HG03135 (cell line): Measurements from ENCODE around the gene PGC.

Source experiments
- ATAC-seq: cut with Tn5 transposase; IDR thresholded peaks from one replicate; pipeline ENCODE4 v1.9.1; 2021; ENCODE audit warnings: mild to moderate bottlenecking, moderate library complexity; ENCODE audit not compliant: unreplicated experiment

PGC gene

DNA sequence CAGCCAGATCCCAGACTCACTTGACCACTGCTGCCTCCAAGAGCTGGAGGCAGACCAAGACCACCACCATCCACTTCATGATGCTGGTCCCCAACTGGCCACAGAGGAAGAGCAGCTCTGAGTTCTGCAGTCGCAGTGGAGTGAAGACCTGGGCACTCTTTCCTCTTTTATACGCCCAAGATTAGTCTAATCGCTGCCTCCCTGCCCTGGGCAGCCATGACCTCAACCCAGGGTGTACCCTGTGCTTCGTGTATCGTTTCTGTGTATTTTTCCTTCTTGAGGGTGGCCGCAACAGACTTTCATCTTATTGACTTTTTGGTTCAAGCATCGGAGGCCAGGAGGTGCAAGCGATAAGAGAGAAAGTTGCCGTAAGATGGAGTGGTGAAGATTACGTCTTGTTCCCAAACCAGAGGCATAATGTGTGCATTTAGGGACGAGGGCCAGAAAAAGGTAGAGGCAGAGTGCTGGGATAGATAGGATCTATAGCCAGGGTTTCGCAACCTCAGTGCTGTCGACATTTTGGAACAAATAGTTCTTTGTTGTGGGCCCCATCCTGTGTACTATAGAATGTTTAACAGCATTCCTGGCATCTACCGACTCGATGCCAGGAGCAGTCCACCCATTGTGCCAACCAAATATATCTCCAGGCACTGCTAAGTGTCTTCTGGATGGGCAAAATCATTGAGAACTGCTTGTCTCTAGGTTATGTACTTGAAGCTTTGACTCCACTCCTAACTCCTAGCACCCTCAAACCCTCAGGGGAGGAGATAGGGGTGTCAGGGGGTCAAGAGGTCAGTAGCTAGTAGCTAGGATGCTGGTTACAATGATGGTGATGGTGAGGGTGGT lies at the start of gene PGC:
Gene PGC, minus strand, starts transcription at position 142 of the 846 bp plus-strand sequence. Its CDS starts 63 bp downstream, at position 79.
- no peak for ATAC-seq

GRCh38 chr6:41796474-41796873 lies 49.3 kb upstream of the PGC start:
- no peak for ATAC-seq

DNA sequence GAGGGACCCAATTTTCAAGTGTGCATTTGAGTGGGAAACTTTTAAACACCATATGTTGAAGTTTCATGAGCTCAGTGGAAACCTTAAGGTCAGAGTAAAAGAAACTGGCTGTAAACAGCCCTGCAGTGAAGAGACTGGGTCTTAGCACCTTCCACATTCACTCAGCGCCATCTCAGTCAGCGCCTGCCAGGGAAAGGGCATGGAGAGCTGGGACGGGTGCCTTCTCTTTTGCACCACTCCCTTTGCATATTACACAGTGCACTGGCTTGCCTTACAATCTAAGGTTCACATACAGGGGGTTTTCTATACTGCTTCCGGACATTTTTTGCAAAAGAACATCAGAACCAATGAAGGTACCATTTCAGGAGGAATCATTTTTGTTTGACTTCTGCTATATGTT lies 44.8 kb upstream of the PGC start:
- ATAC-seq = no peak

DNA sequence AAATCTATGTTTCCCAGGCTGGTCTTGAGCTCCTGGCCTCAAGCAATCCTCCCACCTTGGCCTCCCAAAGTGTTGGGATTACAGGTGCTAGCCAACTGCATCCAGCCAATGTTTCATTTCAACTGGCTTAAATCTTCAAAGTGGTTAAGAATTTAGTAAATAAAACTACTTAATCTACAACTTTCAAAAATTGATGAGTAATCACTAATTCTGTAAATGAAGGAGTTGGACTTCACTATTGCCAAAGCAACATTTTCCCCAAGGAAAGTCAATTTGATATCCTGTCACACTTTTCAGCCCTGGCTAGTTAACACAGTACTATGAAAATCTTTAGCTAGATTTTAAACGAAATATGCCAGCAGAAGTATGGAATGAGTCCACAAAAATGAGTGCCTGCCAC lies 44.1 kb upstream of the PGC start:
- ATAC-seq = no peak

DNA sequence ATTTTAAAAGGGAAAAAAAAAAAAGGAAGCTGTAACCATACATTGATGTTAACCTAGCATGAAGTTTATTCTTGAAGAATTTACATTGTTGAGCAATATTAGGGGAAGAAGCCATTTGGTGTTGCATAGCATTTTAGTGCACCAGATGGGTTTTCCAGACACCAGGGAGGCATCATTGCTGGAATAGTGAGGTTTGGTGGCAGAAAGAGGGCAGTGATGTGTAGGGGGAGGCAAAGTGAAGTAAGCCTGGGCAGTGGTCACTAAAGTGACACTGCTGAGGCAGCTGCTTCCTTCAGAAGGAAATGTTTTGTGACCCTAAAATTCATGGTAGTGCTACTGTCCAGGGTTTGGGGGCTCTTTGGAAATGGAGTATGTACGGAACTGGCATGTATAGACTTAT lies 42.8 kb upstream of the PGC start:
- no peak for ATAC-seq

GRCh38 chr6:41789390-41789724 lies 42.2 kb upstream of the PGC start:
- no peak for ATAC-seq

DNA sequence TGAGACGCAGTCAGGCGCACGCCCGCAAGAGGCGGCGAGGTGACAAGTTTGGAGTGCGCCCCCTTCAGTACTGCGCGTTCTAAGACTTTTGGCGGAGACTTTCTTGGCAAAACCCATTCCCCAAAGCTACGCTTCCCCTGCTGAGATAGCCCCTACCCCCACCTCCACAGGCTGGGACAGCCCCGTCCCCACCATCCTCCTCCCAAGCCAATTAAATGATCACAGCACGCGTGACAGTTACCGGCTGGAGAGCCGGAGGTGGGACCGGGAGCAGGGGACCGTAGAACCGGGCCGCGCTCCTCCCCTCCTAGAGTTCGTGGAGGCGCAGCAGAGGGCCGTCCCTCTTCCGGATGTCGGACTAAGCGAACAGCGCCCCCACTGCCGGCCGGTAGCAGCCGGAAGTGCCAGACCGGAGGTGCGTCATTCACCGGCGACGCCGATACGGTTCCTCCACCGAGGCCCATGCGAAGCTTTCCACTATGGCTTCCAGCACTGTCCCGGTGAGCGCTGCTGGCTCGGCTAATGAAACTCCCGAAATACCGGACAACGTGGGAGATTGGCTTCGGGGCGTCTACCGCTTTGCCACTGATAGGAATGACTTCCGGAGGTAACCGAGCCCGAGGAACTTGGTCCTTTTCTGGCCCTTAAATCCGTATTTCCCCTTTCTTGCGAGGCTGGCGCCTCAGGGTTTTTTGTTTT lies 40.2 kb upstream of the PGC start, which contains the start of gene TOMM6:
Gene TOMM6, plus strand, starts transcription at position 476 of the 699 bp plus-strand sequence. Its CDS starts 4 bp downstream, at position 480.
- peak; percentile 76 for ATAC-seq

DNA sequence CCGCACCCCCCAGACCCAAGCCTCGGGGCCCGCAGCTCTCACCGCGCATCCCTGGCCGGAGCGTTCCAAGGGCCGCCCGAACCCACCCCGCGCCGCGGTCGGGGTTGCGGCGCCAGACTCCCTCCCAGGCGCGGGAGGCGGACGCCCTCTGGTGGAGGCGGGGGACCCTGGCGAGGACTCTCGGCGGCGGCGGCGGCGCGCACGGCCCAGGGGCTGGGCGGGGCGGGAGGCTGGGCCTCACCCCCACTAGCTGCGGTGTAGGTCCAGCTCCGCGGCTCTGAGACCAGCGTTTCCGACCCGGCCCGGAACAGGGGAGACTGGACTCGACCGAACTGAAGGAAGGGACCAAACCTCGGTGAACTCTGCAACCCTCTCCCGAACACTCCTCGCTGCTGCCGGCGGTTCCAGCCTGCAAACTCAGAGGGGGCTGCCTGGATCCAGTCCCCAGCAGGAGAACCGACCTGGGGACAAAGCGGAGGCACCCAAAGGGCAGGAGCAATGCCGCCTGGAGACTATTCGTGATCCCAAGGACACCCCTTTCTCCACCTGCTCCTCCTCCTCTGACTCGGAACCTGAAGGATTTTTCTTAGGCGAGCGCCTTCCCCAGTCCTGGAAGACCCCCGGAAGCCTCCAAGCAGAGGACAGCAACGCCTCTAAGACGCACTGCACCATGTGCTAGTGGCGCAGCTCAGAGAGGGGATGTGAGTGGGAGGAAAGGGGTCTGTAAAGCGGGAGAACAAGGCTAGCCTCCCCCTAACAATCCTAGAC lies 39.4 kb upstream of the PGC start:
- peak; percentile 52 for ATAC-seq

GRCh38 chr6:41785689-41786450 lies 38.7 kb upstream of the PGC start:
- ATAC-seq = no peak

DNA sequence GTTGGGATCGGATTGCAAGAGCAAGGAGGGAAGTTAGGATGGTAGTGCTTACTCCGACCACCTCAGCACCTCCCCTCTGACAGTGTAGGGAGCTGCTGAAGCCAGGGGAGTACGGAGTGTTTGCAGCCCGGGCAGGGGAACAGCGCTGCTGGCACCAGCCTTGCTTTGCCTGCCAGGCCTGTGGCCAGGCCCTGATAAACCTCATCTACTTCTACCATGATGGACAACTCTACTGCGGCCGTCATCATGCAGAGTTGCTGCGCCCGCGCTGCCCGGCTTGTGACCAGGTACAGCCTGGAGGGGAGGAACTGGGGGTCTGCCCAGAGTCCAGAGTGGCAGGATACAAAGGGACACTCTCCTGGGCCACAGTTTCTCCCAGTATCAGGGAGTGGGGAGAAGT lies 38.1 kb upstream of the PGC start:
- no peak for ATAC-seq

GRCh38 chr6:41784581-41785171 lies 37.5 kb upstream of the PGC start:
- ATAC-seq = no peak

- no peak for ATAC-seq
These were observed 36.0 kb upstream of the PGC start for GRCh38 chr6:41783106-41783780.

DNA sequence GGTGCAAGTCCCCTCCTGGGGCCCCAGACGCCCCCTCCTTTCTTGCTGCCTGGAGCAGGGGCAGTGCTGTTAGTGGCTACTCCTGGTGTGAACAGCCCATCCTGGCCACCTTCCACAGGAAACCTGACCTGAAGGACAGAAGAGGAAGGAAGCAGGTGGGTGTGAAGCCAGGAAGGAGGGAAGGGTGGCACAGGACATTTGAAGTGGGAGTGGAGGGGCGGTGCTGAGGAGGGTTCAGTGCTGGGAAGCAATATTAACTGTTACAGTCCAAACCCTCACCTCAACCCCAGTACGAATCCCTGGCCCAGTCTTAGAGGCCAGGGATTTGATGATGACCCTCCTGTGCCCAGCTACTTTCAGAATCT lies 34.2 kb upstream of the PGC start:
- ATAC-seq = no peak

DNA sequence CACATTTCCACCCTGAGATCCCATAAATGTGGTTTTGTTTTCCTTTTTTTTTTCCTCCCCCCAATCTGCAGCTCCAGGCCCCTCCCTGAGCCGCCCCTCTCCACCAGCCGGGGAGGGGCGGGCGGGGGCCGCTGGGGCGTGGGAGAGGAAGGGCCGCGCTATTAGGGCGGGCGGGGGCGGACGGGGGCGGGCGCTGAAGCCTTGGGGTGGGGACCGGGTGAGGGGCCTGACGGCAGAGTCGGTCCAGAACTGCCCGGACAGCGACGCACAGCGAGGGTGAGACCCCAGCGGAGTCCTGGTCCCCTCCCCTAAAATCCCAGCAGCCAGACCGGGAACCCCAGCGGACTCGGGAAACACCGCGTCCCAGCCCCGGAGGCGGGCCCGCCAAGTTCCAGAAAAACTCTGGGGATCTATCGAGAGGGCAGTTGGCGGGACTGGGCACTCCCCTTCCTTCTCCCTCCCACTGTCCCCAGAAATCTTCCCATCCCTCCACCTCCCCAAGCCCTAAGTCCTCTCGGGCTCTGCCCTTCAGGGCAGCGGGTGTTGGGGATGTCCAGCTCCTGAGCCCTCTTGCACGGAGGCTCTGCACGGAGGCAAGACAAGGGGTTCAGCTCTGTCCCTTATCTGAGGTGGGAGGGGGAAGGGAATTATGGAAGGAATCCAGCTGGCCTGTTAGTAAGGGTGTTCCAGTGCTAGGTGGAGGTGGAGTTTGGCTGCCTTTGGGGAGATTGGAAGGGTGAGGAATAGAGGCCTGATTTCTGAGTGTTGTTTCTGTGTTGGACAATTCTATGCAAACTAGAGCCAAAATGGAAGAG lies 33.6 kb upstream of the PGC start, which contains the start of gene PRICKLE4:
Gene PRICKLE4, plus strand, starts transcription at position 232 of the 815 bp plus-strand sequence. CDS start 2,692 bp downstream, outside the sequence.
- ATAC-seq = no peak

DNA sequence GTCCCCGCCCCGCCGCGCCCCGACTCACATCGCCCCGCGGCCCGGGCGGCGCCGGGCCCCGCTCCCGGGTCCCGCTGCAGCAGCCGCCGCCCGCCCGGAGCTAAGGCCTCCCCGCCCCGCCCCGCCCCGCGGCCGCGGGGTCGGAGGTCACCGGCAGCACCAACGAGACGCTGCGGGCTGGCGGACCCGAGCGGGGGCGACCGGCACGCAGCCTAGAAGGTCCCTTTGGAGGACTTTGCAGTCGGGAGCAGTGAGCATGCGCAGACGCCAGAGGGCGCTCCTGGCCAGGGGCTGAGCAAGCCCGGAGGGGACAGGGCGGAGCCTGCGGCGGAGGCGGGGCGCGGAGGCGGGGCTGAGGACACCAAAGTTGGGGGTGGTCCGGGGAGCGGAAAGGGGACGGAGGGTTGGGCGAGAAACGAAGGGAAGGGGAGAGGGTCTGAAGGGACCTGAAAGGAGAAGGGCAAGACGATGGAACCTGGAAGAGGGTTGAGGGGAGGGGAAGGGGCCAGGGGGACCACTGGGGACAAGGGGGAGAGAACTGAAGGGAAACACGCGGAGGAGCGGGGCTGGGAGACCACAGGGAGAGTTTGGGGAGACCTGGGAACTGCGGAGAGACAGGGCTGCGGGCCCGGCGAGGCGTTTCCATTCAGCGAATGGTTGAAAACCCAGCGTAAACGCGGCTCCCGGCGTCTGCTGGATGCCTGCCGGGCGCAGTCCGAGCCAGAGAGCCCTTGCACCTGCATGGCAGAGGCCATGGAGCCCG lies 32.8 kb upstream of the PGC start, which contains the start of gene FRS3:
Gene FRS3, minus strand, starts transcription at position 113 of the 763 bp plus-strand sequence. CDS start 2,913 bp downstream, outside the sequence.
- ATAC-seq = peak; percentile 90

GRCh38 chr6:41779336-41779735 lies 32.1 kb upstream of the PGC start:
- peak; percentile 5 for ATAC-seq

GRCh38 chr6:41778895-41779294 lies 31.7 kb upstream of the PGC start:
- no peak for ATAC-seq
